Measurements from ENCODE around the gene SDCCAG8.

DNA sequence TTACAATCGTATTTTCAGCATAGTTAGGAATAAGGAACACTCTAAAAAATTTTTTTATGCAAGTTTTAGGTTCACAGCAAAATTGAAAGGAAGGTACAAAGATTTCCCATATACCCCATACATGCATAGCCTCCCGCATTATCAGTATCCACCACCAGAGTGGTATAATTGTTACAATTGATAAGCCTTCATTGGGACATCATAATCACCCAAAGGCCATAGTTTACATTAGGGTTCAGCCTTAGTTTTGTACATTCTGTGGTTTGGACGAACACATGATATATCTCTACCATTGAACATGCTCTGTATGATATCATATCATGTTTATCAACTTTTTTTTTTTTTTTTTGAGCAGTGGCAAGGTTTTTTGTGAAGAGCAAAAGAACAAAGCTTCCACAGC, 180.0 kb downstream of the SDCCAG8 start:
- TF ChIP-seq, protein P1, sequence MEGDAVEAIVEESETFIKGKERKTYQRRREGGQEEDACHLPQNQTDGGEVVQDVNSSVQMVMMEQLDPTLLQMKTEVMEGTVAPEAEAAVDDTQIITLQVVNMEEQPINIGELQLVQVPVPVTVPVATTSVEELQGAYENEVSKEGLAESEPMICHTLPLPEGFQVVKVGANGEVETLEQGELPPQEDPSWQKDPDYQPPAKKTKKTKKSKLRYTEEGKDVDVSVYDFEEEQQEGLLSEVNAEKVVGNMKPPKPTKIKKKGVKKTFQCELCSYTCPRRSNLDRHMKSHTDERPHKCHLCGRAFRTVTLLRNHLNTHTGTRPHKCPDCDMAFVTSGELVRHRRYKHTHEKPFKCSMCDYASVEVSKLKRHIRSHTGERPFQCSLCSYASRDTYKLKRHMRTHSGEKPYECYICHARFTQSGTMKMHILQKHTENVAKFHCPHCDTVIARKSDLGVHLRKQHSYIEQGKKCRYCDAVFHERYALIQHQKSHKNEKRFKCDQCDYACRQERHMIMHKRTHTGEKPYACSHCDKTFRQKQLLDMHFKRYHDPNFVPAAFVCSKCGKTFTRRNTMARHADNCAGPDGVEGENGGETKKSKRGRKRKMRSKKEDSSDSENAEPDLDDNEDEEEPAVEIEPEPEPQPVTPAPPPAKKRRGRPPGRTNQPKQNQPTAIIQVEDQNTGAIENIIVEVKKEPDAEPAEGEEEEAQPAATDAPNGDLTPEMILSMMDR (IDR thresholded peaks at IDR 0.05) = no peak
- no peak for TF ChIP-seq POLR2AphosphoS5 (IDR thresholded peaks at IDR 0.05; ENCODE audit: low read depth, low read length)
- TF ChIP-seq SIN3A (IDR thresholded peaks at IDR 0.05; ENCODE audit: borderline replicate concordance, insufficient read depth, low read depth, low read length) = no peak
